Fibroblast of pulmonary artery (primary cell): Measurements from ENCODE around the gene GAL3ST2.

Experiments
- DNase-seq: peaks from one replicate; pipeline ENCODE4 v3.0.0-alpha.2; 2010; ENCODE audit warnings: low read depth
- H3K4me3 ChIP-seq: replicated peaks from 2 replicates; pipeline ENCODE4 v1.5.1; 2011; ENCODE audit warnings: low read depth, mild to moderate bottlenecking, control low read depth, low read length, moderate library complexity
- CTCF ChIP-seq: IDR thresholded peaks from 2 replicates; pipeline ENCODE4 v1.5.1; 2011; ENCODE audit warnings: mild to moderate bottlenecking, control low read depth, low read length, inconsistent platforms; ENCODE audit errors: missing control alignments

The GAL3ST2 gene

GRCh38 chr2:241811201-241811951 is 34.8 kb downstream of the GAL3ST2 start:
- no peak for DNase-seq
- H3K4me3 ChIP-seq, result no peak overlapping the region
- TF ChIP-seq CTCF, result no peak

- no peak for TF ChIP-seq CTCF
- H3K4me3 ChIP-seq, result no peak overlapping the region
- no peak for DNase-seq
These were observed 35.5 kb downstream of the GAL3ST2 start for GRCh38 chr2:241811952-241812729.

GRCh38 chr2:241812730-241813643 is 36.4 kb downstream of the GAL3ST2 start:
- no peak for DNase-seq
- TF ChIP-seq CTCF, result no peak

GRCh38 chr2:241813644-241814392 is 37.2 kb downstream of the GAL3ST2 start:
- no peak overlapping the region for H3K4me3 ChIP-seq
- no peak for DNase-seq
- TF ChIP-seq CTCF, result no peak

More at GRCh38 chr2:241812730-241813643, 36.4 kb downstream of the GAL3ST2 start:
- H3K4me3 ChIP-seq, result no peak overlapping the region

- TF ChIP-seq CTCF, result no peak
- no peak for DNase-seq
- H3K4me3 ChIP-seq, result no peak overlapping the region
These were observed 37.7 kb downstream of the GAL3ST2 start for GRCh38 chr2:241814393-241814642.
